HG03135 (cell line): Measurements from ENCODE around the gene POLR1E.

Experiments used
- ATAC-seq: cut with Tn5 transposase; IDR thresholded peaks from one replicate; pipeline ENCODE4 v1.9.1; 2021; ENCODE audit warnings: mild to moderate bottlenecking, moderate library complexity; ENCODE audit not compliant: unreplicated experiment

Gene POLR1E

DNA sequence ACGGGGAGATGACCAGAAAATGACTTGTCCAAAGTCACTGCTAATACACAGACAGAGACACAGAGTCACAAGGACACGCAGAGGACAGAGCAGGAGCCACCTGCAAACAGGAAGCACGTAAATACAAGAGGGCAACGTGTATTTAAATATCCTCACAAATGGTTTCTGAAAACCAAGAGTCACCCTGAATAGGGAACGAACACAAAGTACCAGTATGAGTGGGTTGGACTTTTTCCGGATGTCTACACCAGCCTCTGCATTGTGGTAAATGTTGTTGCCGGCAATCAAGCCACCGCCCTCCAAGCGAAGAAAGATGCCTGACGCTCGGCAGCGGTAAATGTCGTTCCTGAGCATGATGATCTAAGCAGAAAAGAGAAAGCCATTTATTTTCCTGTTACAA, 46.0 kb downstream of the POLR1E start:
- no peak for ATAC-seq

DNA sequence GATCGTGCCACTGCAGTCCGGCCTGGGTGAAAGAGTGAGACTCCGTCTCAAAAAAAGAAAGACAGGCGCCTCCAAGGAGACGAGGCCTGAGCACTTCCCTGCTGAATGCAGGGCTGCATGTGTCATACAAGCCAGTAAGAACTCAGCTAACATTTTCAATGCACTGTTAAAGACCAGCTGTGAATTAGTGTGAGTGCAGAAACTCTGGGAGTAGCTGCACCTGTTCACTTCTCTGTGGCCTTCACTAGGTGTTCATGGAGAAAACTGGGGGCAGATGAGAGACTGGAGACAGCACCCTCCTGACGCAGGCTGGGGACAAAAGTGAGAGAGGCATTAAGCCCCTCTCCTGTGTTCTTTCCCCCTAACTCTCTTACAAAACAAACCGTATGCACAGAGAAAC, 48.7 kb downstream of the POLR1E start:
- no peak for ATAC-seq

DNA sequence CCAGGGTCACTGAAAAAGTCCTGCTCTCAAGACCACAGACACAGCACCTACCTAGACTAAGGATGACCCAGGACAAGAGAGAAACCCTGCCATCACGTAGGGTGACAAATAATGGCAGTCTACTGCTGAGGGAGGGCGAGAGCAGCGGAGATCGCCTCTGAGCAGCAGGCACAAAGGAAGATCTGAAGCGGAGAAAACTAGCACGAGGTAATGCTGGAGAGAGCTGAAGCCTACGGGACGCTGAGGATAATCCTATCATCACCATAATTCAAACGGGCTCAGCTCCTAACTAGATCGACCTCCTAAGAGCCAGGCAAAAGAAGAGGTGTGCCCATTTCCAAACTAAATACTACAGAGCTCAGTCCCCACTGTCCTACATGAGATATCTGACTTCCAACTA, 49.2 kb downstream of the POLR1E start:
- ATAC-seq = no peak

DNA sequence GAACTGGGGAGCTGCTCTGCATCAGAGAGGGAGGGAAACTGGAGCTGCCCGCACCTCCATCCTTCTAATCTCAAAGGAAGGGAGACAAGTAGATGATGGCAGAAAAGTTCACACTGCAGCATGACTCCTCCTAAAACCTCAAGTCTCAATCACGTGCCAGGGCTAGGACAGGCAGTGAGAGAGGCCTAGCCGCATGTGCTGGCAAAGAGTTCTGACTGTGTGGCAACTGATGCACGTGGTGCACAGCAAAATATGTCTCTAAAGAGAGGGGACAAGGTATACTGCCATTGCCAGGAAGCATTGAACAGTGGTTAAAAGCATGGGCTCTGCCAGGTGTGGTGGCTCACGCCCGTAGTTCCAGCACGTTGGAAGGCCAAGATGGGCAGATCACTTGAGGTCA, 52.4 kb downstream of the POLR1E start:
- no peak for ATAC-seq

DNA sequence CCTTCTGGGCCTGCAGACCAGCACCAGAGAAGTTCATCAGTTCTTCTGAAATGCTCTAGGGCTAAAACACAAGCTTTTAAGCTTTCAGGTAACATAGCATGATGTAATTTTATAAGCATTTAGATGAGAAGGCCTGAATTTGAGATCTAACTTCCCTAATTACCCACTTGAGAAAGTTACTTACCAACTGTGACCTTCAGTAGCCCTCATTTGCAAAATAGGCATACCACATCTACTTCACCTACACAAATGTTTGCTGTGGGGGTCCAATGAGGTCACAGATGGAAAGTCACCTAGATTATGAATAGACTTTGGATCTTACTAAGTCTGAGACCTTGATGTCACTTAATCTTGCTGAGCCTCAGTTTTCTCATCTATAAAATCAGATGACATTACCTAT, 53.9 kb downstream of the POLR1E start:
- no peak for ATAC-seq

DNA sequence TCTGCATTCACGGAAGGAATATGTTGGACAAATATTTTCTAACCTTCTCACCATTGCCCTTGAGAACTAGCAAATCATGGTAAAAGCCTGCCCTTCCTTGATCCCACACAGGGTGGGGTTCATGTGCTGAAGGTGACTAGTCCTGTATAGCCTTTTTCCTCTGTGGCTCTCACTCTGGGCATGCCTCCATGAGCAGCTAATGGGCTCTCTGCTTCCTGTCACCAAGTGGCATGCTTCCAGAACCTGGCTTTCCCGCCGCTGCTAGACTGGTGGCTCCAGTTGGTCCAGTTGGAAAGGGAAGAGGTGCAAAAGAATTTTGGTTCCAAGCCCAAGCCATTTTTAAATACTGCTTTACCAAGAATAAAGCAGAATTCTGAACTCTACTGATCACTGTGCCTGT, 54.9 kb downstream of the POLR1E start:
- ATAC-seq = no peak

DNA sequence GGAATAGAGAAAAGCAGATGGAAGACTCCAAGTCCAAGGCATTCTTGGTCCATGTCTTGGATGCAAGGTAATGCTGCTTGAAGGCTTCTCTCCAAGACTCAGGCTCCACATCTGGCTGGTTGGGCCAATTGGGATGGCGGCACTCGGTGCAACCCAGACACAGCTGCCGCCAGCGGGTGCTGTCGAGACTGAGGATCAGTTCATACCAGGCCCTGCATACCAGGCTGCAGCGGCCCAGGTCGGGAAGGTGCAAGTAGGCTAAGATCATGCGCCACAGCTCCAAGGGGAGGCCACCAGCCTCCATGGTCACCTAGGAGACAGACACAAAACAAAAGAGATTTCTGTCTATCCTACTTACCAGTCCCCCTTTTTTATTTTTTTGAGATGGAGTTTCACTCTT, 55.7 kb downstream of the POLR1E start:
- ATAC-seq = no peak

DNA sequence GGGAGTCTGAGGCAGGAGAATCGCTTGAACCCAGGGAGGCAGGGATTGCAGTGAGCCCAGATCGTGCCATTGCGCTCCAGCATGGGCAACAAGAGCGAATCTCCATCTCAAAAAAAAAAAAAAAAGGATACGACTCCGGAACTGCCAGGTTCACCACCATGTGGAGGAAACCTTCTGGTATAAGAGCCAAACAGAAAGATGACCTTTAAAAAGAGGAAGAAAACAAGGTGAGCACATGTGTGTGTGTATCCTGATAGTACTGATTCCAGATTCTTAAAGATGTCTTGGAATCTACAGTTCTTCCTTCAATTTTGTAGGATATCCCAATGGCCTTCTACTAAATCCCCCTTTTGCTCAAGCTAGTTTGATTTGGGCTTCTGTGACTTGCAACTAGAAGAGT, 56.7 kb downstream of the POLR1E start:
- no peak for ATAC-seq

DNA sequence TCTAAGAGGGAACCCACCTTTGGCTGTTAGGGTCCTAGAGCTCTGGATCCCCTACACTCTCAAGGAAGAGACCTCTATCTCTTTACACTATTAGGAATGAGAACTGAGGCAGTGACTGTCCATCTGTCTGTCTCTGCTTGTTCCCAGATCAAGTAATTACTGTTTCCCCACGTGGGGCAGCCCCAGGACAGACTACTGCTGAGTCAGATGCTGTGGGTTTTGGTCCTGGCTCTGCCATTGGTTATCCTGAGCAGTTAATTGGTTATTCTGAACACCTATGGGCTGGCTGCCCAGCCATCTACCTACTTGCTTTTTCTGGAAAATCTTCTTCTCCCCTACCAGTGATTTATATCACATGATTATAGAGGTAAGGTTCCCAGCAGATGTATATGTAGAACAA, 57.1 kb downstream of the POLR1E start:
- ATAC-seq = no peak

DNA sequence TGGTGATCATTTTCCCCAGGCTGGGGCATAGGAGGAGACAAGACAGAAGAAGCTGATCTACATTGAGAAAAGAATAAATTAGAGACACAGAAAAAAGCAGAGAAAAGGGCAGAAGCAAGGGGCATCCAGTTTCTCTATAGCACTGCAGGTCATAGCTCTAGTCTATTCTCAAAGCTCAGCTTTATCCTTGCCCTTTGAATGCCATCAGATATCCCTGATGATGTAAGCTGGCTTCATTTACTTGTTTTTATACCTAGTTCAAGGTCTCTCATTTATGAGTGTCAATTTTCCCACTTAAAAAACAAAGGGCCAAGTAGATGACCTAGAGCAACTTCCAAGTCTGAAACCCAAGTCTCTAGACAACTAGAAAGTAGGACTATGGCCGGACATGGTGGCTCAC, 57.7 kb downstream of the POLR1E start:
- ATAC-seq = no peak

DNA sequence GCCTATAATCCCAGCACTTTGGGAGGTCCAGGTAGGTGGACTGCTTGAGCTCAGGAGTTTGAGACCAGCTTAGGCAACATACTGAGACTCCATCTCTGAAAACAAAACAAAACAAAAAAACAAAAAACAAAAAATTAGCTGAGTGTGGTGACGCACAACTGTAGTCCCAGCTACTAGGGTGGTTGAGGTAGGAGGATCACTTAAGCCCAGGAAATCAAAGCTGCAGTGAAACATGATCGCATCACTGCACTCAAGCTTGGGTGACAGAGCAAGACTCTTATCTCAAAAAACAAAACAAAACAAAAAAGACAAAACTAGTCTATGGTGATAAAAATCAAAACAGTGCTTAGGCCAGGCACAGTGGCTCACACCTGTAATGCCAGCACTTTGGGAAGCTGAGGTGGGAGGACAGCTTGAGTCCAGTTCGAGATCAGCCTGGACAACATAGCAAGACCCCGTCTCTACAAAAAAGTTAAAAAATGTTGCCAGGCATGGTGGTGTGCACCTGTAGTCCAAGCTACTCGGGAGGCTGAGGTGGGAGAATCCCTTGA, 61.7 kb downstream of the POLR1E start:
- ATAC-seq = no peak

DNA sequence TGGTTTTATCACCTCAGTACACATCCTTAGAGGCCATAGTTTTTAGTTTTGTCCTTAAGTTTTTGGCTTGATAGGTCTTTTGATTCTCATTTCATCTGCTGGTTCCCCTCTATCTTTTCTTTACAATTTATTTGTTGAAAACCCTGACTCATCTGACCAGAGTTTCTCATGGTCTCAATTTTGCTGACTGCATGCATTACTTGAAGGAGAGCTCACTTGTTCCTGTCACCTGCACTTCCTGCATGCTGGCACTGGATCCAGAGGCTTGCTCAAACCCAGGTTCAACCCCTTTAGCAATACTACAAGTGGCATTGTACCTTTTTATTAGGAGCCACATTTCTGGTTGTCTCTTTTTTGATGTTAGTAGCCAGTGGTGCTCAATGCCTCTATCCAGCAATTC, 63.8 kb downstream of the POLR1E start:
- no peak for ATAC-seq

DNA sequence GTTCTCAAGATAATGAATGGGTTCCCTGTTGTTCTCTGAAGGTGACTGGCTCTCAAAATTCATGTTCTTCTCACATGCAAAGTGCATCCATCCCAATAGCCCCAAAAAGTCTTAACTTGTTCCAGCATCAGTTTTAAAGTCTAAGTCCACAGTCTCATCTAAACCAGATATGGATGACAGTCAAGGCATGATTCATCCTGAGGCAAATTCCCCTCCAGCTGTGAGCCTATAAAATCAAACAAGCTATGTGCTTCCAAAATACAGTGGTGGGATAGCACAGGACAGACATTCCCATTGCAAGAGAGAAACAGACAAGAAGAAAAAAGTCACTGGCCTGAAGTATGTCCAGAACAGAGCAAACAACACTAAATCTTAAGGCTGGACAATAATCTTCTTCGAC, 65.0 kb downstream of the POLR1E start:
- ATAC-seq = no peak

DNA sequence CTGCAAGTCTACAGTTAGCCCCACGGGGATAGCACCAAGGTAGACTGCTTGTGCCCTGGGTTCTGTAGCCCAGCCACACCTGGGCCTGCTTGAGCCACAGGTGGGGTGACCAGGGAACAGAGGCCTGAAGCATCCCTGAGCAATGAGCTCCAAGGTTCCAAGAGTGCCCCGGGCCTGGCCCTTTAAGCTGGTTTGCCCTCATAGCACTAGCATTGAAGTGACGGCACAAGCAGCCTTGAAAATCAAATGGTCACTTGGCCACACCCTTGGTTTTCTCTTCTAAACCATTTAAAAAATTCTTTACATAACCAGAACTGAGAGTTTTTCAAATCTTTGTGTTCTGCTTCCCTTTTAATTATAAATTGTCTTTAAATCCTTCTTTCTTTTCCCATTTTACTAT, 65.7 kb downstream of the POLR1E start:
- no peak for ATAC-seq

DNA sequence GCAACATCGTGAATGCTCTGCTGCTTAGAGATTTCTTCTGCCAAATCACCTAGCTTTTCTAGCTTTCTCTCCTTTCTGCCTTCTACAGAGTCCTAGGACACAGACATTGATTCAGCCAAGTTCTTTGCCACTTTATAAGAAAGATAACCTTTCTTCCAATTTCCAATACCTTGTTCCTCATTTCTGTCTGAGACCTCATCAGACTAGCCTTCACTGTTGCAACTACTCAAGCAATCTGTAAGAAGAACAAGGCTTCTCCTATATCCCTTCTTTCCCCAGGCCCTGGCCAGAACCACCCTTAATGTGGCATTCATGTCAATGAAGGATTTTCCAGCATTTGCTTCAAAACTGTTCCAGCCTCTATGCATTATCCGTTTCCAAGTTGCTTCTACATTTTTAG, 66.1 kb downstream of the POLR1E start:
- no peak for ATAC-seq
